ENCODE measurements around the gene ZNRF1.

Gene ZNRF1

DNA sequence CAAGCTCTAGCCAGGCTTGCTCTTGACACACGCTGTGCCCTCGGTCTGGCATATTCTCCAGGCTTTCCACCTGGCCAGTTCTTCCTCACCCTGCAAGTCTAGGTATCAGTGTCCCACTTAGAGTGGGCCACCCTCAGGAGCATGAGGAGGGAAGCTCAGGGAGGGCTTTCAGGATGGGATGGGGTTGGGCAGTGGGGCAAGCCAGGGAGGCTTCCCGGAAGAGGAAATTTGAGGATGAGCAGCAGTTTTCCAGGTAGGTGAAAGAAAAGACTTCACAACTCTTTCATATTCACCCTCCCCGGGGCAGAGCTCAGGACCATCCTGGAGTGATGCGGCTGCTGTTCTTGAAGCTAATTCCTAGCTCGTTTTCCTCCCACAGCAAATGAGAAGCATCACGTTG, 132.3 kb downstream of the ZNRF1 start:
- DNase-seq (ENCODE audit: low read depth) = no peak
- TF ChIP-seq, protein P1, sequence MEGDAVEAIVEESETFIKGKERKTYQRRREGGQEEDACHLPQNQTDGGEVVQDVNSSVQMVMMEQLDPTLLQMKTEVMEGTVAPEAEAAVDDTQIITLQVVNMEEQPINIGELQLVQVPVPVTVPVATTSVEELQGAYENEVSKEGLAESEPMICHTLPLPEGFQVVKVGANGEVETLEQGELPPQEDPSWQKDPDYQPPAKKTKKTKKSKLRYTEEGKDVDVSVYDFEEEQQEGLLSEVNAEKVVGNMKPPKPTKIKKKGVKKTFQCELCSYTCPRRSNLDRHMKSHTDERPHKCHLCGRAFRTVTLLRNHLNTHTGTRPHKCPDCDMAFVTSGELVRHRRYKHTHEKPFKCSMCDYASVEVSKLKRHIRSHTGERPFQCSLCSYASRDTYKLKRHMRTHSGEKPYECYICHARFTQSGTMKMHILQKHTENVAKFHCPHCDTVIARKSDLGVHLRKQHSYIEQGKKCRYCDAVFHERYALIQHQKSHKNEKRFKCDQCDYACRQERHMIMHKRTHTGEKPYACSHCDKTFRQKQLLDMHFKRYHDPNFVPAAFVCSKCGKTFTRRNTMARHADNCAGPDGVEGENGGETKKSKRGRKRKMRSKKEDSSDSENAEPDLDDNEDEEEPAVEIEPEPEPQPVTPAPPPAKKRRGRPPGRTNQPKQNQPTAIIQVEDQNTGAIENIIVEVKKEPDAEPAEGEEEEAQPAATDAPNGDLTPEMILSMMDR (IDR thresholded peaks at IDR 0.05; ENCODE audit: control insufficient read depth, insufficient read depth, low read depth, low read length, missing control alignments) = no peak
- no peak overlapping the region for H3K4me3 ChIP-seq (ENCODE audit: control insufficient read depth, low read depth, low read length)

DNA sequence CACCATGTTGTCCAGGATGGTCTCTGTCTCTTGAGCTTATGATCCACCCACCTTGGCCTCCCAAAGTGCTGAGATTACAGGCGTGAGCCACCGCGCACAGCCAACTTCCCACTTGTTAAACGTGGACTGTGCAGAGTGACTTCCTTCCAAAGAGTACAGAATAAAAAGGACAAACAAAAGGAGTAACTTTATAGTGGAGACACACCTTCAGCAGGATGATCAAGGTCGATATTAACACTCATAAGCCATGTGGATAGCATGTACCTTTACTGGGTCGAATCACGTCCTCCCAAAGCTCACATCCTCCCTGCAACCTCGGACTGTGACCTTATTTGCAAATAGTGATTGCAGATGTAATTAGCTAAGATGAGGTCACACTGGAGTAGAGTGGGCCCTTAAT, 139.4 kb downstream of the ZNRF1 start:
- no peak overlapping the region for H3K4me3 ChIP-seq (ENCODE audit: control insufficient read depth, low read depth, low read length)
- no peak for DNase-seq (ENCODE audit: low read depth)
- TF ChIP-seq, protein P1 (IDR thresholded peaks at IDR 0.05; ENCODE audit: control insufficient read depth, insufficient read depth, low read depth, low read length, missing control alignments) = no peak

- no peak overlapping the region for H3K4me3 ChIP-seq (ENCODE audit: control insufficient read depth, low read depth, low read length)
- TF ChIP-seq, protein P1 (IDR thresholded peaks at IDR 0.05; ENCODE audit: control insufficient read depth, insufficient read depth, low read depth, low read length, missing control alignments) = no peak
- no peak for DNase-seq (ENCODE audit: low read depth)
Observed at GRCh38 chr16:75138636-75139035, 139.8 kb downstream of the ZNRF1 start.

DNA sequence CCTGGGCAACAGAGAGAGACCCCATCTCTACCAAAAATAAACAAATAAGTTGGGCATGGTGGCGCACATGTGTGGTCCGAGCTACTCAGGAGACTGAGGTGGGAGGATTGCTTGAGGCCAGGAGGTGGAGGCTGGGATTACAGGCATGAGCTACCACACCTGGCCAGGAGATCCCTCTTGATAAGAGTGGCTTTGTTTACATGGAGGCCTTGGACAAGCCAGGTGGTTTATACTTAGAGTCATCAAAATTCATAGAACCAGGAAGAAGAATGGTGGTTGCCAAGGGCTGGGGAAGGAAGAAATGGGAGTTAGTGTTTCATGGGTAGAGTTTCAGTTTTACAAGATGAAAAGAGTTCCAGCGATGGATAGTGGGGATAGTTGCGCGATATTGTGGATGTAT, 140.7 kb downstream of the ZNRF1 start:
- TF ChIP-seq, protein P1 (IDR thresholded peaks at IDR 0.05; ENCODE audit: control insufficient read depth, insufficient read depth, low read depth, low read length, missing control alignments) = no peak
- H3K4me3 ChIP-seq (ENCODE audit: control insufficient read depth, low read depth, low read length) = no peak overlapping the region
- no peak for DNase-seq (ENCODE audit: low read depth)

- no peak overlapping the region for H3K4me3 ChIP-seq (ENCODE audit: control insufficient read depth, low read depth, low read length)
- TF ChIP-seq, protein P1 (IDR thresholded peaks at IDR 0.05; ENCODE audit: control insufficient read depth, insufficient read depth, low read depth, low read length, missing control alignments) = no peak
- DNase-seq (ENCODE audit: low read depth) = no peak
Observed at GRCh38 chr16:75143941-75144340, 145.1 kb downstream of the ZNRF1 start.

- TF ChIP-seq, protein P1 (IDR thresholded peaks at IDR 0.05; ENCODE audit: control insufficient read depth, insufficient read depth, low read depth, low read length, missing control alignments) = no peak
- DNase-seq (ENCODE audit: low read depth) = no peak
- H3K4me3 ChIP-seq (ENCODE audit: control insufficient read depth, low read depth, low read length) = peak overlapping the region; percentile 72
Observed at GRCh38 chr16:75147968-75148310, 149.1 kb downstream of the ZNRF1 start.

All from AG09309 (cell line).